RKO (cell line): Measurements from ENCODE around the gene KL.

Source experiments
- DNase-seq: peaks from one replicate; pipeline ENCODE4 v3.0.0-alpha.2; 2016; ENCODE audit warnings: low spot score

The KL gene

GRCh38 chr13:33081666-33082065, 65.4 kb downstream of the KL start:
- no peak for DNase-seq

- DNase-seq: no peak
Observed at GRCh38 chr13:33083054-33083453, 66.8 kb downstream of the KL start.

DNA sequence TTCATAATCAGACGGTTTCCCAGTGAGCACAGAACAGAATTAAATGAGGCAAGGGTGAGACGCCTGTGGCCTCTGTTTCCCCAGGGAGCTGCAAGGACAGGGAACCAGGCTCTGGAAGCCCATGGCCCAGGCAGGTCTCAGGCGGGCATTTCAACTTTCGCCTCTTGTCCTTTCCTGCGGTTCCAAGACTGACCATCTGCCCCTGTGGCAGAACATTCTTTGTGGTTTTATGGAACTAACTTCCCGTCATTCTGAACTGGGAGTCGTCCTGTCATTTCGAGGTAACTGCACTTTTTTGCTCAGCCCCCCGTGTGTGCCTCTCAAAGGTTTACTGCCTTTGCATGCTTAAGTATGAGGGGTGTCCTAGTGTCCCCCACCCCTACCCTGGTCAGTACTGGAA, 70.9 kb downstream of the KL start:
- DNase-seq: no peak

DNA sequence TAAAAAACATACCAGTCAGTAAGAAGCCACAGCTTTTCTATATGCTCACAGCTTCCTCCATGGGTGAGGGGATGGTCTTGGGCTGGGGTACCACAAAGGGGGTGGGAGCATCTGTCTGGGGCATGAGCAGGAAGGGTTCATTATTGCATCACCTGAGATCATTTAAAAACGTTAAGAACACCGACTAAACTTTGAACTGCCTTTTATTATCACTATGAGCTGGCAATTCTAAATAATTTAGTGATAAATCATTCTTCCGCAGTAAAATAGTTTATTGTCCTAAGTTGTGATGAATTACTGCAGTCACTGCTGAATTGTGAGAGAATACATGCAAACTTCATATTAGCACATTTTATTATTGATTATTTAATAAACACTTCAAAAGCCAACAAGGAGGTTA, 71.6 kb downstream of the KL start:
- DNase-seq: peak; percentile 20

DNA sequence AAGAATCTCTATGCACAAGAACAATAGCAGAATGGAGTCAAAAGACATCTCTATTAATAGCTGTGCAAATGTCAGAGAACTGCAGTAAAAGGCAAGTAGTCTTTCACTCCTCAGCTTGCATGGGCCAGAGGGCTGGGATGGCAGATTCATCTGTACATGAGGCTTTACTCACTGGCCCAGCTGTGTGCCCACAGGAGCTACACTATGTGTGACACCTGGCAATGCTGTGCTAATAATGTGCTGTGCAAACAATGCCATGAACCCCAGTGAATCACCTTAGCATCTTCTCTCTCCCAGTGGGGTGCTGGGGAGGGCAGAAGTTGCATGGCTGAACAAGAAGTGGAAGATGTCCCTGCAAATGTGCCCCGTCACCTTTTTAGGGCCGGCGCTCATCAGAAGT, 73.1 kb downstream of the KL start:
- no peak for DNase-seq

DNA sequence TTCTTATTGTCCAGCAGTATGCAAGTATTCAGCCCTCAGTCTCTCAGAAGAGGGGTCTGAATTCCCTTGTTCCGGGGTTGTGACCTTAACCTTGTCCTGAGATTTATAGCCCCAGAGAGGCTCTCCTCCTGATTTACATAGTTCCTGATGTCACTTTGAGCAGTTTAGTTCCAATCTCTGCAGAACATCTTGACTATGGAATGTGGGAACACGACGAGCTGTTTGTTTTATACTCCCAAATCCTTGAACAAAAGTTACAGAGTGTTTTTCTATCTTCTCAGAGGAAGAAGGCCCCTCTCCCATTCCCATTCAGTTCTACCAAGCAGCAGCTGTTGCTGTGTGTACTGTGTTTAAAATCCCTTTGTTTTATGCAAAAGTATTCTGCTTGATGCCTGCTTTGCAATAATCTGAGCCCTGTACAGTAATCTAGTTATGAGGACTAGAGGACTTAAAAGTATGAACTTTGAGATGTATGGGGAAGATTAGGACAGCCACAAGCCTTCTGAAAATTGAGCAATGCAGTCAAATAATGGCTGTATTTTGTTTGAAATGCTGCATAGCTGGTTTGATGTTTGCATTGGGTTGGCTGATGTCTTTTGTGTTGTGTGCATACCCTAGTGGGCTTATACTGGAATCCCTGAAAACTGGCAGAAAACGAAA, 74.7 kb downstream of the KL start:
- DNase-seq: no peak

DNA sequence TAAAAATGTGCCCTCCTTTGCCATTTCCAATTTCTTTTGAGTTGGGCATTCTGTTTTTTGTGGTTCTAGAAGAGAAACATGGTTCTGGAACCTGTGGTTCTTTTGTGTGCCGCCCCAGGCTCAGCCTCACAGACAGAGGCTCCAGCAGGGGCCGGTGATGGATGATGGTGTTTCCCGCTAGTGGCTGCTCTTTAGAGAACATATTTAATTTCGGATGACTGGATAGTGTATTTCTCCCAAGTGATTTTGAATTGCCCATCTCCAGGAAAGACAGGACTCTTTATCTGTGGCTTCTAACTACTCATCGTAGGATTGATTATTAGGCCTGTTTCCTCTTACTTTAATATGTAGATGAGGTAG, 75.2 kb downstream of the KL start:
- DNase-seq: no peak

GRCh38 chr13:33092073-33092987, 76.1 kb downstream of the KL start:
- DNase-seq: no peak

DNA sequence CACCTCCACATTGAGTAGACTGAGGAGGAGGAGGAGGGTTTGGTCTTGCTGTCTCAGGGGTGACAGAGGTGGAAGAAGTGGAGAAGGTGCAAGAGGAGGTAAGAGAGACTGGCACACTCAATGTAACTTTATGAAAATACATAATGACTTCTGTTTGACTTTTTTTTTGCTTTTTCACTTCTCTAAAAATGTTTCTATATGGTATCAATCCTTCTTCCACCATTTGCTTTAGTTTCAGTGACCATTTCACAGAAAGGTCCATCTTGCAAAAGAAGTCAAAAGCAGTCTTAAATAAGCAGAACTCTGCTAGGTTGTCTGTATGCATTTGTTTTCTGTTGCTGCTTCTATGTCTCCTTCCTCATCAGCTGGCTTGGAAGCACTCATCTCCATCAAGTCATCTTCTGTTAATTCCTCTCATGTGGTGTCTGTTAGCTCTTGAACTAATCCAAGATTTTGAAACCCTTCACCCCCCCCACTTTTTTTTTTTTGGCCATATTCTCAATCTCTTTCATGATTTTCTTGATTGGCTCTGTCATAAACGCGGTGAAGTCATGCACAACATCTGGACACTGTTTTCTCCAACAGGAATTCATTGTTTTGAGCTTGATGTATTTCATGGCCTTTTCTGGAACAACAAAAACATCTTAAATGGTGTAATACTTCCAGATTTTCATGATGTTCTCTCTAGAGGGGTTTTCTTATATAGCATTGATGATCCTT, 80.8 kb downstream of the KL start:
- DNase-seq: no peak

DNA sequence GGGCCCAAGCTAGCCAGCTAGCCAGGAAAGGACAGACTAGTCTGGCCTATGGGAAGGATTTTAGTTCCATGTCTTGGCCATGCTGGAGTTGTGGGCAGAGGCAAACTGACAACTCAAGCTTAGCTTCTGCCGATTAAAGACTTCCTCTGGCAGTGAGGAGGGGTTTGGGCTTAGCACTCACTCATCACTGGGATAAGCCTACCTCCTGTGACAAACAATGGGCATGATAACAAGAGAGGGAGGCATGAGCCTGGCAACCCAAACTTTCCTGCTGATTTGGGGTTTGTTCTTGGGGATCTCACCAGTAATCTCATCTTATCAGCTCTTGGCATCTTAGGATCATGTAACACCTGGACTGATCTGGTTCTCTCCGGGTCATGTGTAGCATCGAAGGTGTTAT, 83.6 kb downstream of the KL start:
- no peak for DNase-seq

GRCh38 chr13:33100886-33101285, 84.7 kb downstream of the KL start:
- DNase-seq: no peak

- no peak for DNase-seq
Observed at GRCh38 chr13:33101835-33102234, 85.6 kb downstream of the KL start.

- DNase-seq: no peak
Observed at GRCh38 chr13:33103457-33103856, 87.2 kb downstream of the KL start.

- no peak for DNase-seq
Observed at GRCh38 chr13:33105387-33106005, 89.3 kb downstream of the KL start.

GRCh38 chr13:33106656-33107360, 90.6 kb downstream of the KL start:
- DNase-seq: no peak

DNA sequence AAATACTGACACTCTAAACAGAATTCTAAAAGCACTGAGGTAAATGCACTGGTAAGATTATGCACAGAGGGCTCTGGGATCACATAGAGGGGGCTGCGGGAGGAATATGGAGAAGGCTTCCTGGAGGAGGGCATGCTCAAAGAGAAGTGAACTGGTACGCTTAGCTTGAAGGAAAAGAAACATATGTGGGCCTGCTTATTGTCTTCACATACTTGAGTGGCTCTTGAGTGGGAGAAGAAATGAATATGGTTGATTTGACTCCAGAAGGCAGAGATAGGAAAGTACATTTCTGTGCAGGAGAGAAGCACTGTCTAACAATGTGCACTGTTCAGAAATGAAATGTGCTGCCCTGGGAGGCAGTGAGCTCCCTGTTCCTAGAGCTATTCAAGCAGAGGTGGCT, 91.1 kb downstream of the KL start:
- no peak for DNase-seq

GRCh38 chr13:33108620-33109019, 92.4 kb downstream of the KL start:
- no peak for DNase-seq

DNA sequence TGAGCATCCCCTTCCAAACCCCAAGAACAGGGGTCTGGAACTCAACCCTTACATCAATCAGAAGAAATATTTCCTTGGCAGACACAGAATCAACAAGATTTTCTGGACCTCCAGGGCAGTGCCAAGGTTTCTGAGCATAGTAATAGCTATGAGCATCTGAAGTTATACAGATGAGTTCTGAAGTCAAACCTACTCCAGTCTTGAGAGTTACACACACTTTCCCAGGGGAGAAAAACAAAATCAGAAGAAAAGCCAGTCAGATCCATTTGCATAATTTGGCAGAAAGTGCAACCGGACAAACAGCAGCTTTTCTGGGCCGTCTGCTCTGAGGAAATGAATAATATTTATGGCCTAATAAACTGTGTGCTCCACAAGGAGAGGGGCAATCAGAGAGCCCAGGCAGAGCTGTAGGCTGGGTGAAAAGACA, 93.1 kb downstream of the KL start:
- DNase-seq: no peak

- DNase-seq: no peak
Observed at GRCh38 chr13:33109801-33110200, 93.6 kb downstream of the KL start.

DNA sequence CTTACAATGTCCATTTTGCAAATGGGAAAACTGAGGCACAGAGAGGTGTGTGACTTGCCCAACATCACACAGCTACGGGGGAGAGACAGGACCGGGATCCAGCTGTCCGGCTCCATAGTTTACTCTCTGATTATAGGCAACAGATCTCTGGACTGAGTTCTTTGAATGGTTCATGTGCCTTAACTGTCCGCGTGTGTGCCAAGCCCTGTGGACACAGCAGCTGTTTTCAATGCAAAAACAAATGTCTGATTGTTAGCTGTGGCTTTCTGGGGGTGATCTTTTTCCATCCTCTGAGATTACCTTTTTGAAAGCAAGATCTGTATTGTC, 94.1 kb downstream of the KL start:
- DNase-seq: no peak

- no peak for DNase-seq
Observed at GRCh38 chr13:33110713-33111413, 94.6 kb downstream of the KL start.
